Upper lobe of left lung (tissue), 6 donors: ENCODE data around the gene CCDC192. TPM values are rescaled to one million over a fixed set of nuclear protein-coding genes. Genes with fewer than 3 reads are reported as not detected.

Experiments
- ATAC-seq, 2 donors: fragments of 200-7000 bp; cut with Tn5 transposase; one replicate each; pipeline ENCODE4 v1.9.1; 2022; ENCODE audit warnings: mild to moderate bottlenecking in 2 of 2, moderate library complexity in 2 of 2; ENCODE audit not compliant: low FRiP score in 2 of 2
- DNase-seq, 2 donors: peaks; one replicate each; pipeline ENCODE4 v3.0.0-alpha.2; 2019 to 2020
- H3K27ac ChIP-seq, 4 donors: fragments of 200-600 bp; sonication (generic); one replicate each; pipeline ENCODE4 v1.5.1; 2016 to 2019
- H3K27me3 ChIP-seq, 4 donors: fragments of 200-600 bp; sonication (generic); one replicate each; pipeline ENCODE4 v1.5.1; 2017 to 2019
- H3K36me3 ChIP-seq, 4 donors: fragments of 200-600 bp; sonication (generic); one replicate each; pipeline ENCODE4 v1.5.1; 2016 to 2019
- H3K4me1 ChIP-seq, 4 donors: fragments of 200-600 bp; sonication (generic); one replicate each; pipeline ENCODE4 v1.5.1; 2018 to 2019
- H3K4me3 ChIP-seq, 4 donors: fragments of 200-600 bp; sonication (generic); one replicate each; pipeline ENCODE4 v1.5.1; 2017 to 2019; ENCODE audit warnings: mild to moderate bottlenecking in 2 of 4, moderate library complexity in 1 of 4
- H3K9me3 ChIP-seq, 4 donors: fragments of 200-600 bp; sonication (generic); one replicate each; pipeline ENCODE4 v1.5.1; 2018 to 2019
- EP300 ChIP-seq, 4 donors: sonication (generic); formaldehyde crosslinking; IDR thresholded peaks; one replicate each; pipeline ENCODE4 v1.5.1; 2017; ENCODE audit warnings: antibody characterized with exemption in 4 of 4, control low read depth in 2 of 4
- POLR2A ChIP-seq, 4 donors: fragments of 450-650 bp; IDR thresholded peaks; one replicate each; pipeline ENCODE4 v1.5.1; 2016 to 2017; ENCODE audit warnings: antibody characterized with exemption in 4 of 4, mild to moderate bottlenecking in 2 of 4
- POLR2AphosphoS5 ChIP-seq, 2 donors: sonication (generic); formaldehyde crosslinking; IDR thresholded peaks; one replicate each; pipeline ENCODE4 v1.5.1; 2017; ENCODE audit warnings: antibody characterized with exemption in 2 of 2
- WGBS, 2 donors: methylation state at CpG; one replicate each; pipeline ENCODE4 v1.1.5; 2017 to 2018; 5-methylcytosine and 5-hydroxymethylcytosine counted together
- total RNA-seq, 6 donors: library from RNA; depleted of rRNA in 4 of 6; stranded (reverse); fragments of >200 nt in 4 of 6; gene quantifications; one replicate each; pipeline versions ENCODE4 v1.1.0 to v1.2.1, GENCODE V29; 2016 to 2021
- TF ChIP-seq, protein P1 (sequence below), 6 experiments: fragments of 450-650 bp in 4 of 6; fragments of 200-600 bp in 2 of 6; sonication (generic) in 2 of 6; IDR thresholded peaks; one replicate each; pipeline ENCODE4 v1.5.1; 2016 to 2019; ENCODE audit warnings: antibody characterized with exemption in 6 of 6
- donor health status: DM: no; HTN: no; CAD: no; lungs with moderate emphysema.
- donor health status: DM: no; HTN: yes; CAD: no; lungs with severe emphysema.

The CCDC192 gene
- total RNA-seq, 6 donors from 2014 or later, result 0.76 TPM; not detected in 5

DNA sequence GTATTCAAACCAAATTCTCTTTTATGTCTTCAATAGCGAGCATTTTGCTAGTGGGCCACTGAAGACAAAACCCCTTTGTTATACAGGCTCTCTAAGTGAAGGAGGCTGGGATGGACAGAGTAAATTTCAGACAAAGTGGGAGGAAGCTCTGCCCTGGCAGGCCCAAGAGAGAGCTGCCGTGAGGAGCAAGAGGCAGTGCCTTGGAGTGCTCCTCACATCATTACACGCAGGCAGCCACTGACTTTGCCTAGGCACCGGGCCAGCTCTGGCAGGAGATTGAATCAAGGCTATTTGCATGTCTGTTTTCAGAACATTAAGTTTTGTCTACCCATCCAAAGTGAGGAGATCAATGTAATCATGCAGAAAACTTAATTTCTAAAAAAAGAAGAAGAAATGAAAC lies 167.7 kb downstream of the CCDC192 start:
- Histone ChIP-seq H3K27me3 (no peaks in the 10 kb centered on the region), H3K4me3 (no peak overlapping the region), H3K27ac (peak overlapping the region in 2 of 4 donors; percentile 31 to 41), H3K9me3 (no peaks in the 10 kb centered on the region), H3K36me3 (no peaks in the 10 kb centered on the region), H3K4me1 (peaks cover 5 to 21% (median 11%) of the 10 kb centered on the region in 4 donors)
- peak in 1 of 2 donors; percentile 83 for DNase-seq
- 48 to 60% methylated on average over 4 of the region's 4 CpGs for WGBS, 2 donors
- ATAC-seq, result peak; percentile 59 to 78
- no peak for TF ChIP-seq EP300 (IDR thresholded peaks at IDR 0.05)
- TF ChIP-seq POLR2A (IDR thresholded peaks at IDR 0.05), result no peak
- TF ChIP-seq POLR2AphosphoS5 (IDR thresholded peaks at IDR 0.05), result no peak
- TF ChIP-seq, protein P1, sequence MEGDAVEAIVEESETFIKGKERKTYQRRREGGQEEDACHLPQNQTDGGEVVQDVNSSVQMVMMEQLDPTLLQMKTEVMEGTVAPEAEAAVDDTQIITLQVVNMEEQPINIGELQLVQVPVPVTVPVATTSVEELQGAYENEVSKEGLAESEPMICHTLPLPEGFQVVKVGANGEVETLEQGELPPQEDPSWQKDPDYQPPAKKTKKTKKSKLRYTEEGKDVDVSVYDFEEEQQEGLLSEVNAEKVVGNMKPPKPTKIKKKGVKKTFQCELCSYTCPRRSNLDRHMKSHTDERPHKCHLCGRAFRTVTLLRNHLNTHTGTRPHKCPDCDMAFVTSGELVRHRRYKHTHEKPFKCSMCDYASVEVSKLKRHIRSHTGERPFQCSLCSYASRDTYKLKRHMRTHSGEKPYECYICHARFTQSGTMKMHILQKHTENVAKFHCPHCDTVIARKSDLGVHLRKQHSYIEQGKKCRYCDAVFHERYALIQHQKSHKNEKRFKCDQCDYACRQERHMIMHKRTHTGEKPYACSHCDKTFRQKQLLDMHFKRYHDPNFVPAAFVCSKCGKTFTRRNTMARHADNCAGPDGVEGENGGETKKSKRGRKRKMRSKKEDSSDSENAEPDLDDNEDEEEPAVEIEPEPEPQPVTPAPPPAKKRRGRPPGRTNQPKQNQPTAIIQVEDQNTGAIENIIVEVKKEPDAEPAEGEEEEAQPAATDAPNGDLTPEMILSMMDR (IDR thresholded peaks at IDR 0.05), result no peak

DNA sequence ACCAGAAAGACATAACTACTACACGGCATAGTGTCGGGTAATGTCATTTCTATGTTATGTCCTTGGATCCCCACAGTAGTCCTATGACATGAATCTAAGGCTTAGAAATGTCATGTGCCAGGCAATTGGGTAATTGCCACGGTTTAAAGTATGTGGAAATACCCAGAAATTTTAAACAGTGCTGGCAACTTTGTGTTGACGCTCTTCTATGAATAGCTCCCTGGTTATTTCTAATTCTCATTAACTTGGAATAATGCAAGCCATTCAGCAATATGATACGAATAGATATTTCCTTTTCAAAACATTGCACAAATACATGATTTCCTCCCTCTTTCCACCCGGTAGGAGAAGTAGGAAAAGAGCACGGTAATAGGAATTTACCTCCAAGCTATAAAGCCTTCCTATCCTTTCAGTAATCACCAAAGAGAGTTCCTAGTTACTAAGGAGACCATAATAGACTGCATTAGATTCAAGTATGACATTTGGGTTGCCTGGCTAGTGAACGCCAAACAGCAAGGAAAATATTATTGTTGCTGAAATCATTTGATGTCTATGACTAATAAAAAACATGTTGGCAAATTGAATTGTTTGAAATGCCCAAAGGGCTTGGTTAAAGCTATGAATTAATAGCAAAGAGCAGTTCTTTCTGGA lies 168.4 kb downstream of the CCDC192 start:
- DNase-seq (no peak), ATAC-seq (peak in 1 of 2 donors; percentile 29)
- H3K4me3 ChIP-seq, result no peak overlapping the region
- WGBS, 2 donors, result 40 to 46% methylated on average over 8 of the region's 8 CpGs
- TF ChIP-seq, protein P1 (IDR thresholded peaks at IDR 0.05), result no peak
- TF ChIP-seq POLR2A (IDR thresholded peaks at IDR 0.05), result no peak
- TF ChIP-seq EP300 (IDR thresholded peaks at IDR 0.05), result peak in 1 of 4 donors; percentile 62
- TF ChIP-seq POLR2AphosphoS5 (IDR thresholded peaks at IDR 0.05), result no peak
- H3K9me3 ChIP-seq, result no peaks in the 10 kb centered on the region
- no peaks in the 10 kb centered on the region for H3K27me3 ChIP-seq
- peak overlapping the region in 1 of 4 donors; percentile 41 for H3K27ac ChIP-seq
- peaks cover 5 to 24% (median 11%) of the 10 kb centered on the region in 4 donors for H3K4me1 ChIP-seq
- H3K36me3 ChIP-seq, result no peaks in the 10 kb centered on the region

DNA sequence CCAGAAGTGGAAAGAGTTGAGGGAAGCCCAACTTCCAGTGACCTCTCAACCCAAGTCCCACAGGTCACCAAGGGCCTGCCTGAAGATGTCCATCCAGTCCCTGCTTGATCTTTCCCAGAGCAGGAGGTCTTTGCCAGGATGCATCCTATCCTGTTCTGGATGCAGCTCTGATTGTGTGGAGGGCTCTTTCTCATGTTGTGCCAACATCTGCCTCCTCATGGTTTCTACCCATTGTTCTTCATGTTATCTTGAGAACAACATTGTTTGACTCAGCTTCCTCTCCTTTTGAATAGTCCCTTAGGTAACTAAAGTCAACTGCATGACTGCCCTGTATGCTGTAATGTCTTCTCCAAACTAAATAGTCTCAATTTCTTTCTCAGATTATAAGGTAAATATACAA lies 169.3 kb downstream of the CCDC192 start:
- Histone ChIP-seq H3K4me1 (peaks cover 5 to 24% (median 11%) of the 10 kb centered on the region in 4 donors), H3K27me3 (no peaks in the 10 kb centered on the region), H3K4me3 (no peak overlapping the region), H3K36me3 (no peaks in the 10 kb centered on the region), H3K9me3 (no peaks in the 10 kb centered on the region), H3K27ac (peak overlapping the region in 1 of 4 donors; percentile 41)
- TF ChIP-seq, protein P1 (IDR thresholded peaks at IDR 0.05), result no peak
- TF ChIP-seq POLR2AphosphoS5 (IDR thresholded peaks at IDR 0.05) (peak in 1 of 2 donors; percentile 52), EP300 (IDR thresholded peaks at IDR 0.05) (peak in 2 of 4 donors; percentile 20 to 48)
- DNase-seq, result no peak
- no peak for ATAC-seq

DNA sequence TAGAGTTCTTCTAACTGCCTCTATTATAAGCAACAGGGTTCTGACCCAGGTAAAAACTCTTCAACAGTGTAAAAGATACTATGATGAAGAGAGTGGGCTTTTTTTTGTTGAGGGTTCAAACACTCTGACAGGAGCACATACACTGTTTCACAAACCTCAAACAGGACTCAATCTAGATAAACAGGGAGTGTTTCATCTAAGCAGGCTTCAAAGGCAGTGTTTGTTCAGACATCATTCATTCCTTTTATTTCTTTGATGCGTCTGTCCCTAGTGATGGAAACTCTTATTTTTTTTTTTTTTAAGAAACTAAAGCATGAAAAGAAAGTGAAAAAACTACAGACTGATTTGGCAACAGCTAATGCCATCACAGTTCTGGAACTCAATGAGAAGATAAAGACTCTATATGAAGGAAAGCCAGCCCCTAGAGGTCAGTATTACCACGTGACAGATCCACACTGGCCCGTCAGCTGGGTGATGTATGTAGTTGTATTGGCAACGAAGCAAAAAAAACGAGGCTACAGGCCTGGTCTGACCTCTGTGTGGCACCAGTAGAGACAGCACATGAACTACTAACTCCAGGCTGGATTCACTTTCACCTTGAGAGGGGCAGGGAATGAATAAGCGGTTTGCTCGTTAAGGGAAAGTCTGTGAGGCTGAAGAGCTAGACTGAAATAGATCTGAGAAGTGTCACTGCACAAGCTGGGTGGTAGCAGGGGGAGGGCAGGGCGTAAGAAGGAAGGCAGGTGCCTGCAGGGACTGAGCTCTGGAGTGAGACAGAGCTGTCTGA lies 172.2 kb downstream of the CCDC192 start:
- no peaks in the 10 kb centered on the region for H3K36me3 ChIP-seq
- no peak overlapping the region for H3K4me3 ChIP-seq
- 15 to 20% methylated on average over 8 of the region's 8 CpGs for WGBS, 2 donors
- H3K4me1 ChIP-seq, result peaks cover 5 to 24% (median 16%) of the 10 kb centered on the region in 4 donors
- no peak for TF ChIP-seq POLR2A (IDR thresholded peaks at IDR 0.05)
- TF ChIP-seq, protein P1 (IDR thresholded peaks at IDR 0.05), result peak in 2 of 6 experiments; percentile 26 to 30
- DNase-seq, result peak in 1 of 2 donors; percentile 50
- H3K27ac ChIP-seq, result peak overlapping the region in 1 of 4 donors; percentile 16
- H3K9me3 ChIP-seq, result no peaks in the 10 kb centered on the region
- ATAC-seq, result peak; percentile 47 to 75
- no peaks in the 10 kb centered on the region for H3K27me3 ChIP-seq
